ENCODE measurements around the gene RASA4B.
"Not testable (repeated sequence)": the region's sequence is repeated elsewhere in the genome, so short reads cannot be mapped to it uniquely, and the experiment has no call there.

- TF ChIP-seq CTCF (IDR thresholded peaks at IDR 0.05; ENCODE audit: extremely low read depth in 1 of 2, insufficient read depth in 1 of 2, low read depth in 1 of 2, low read length in 2 of 2); EZH2 (IDR thresholded peaks at IDR 0.05; ENCODE audit: borderline replicate concordance, low read depth, low read length, severe bottlenecking); POLR2A (IDR thresholded peaks at IDR 0.05; ENCODE audit: low read depth, low read length); JUN (IDR thresholded peaks at IDR 0.05; ENCODE audit: borderline replicate concordance, insufficient read depth, insufficient read length, low read depth): not testable (repeated sequence)
Measured at GRCh38 chr7:102546353-102546752, 28.8 kb upstream of the RASA4B start.

Measured in endothelial cell of umbilical vein (primary cell).